ENCODE results near the gene FMN2. TPM values are rescaled to one million over a fixed set of nuclear protein-coding genes. Genes with fewer than 3 reads are reported as not detected.

FMN2 gene
- total RNA-seq, 1 donor from 2014 or later = 0.48 TPM

DNA sequence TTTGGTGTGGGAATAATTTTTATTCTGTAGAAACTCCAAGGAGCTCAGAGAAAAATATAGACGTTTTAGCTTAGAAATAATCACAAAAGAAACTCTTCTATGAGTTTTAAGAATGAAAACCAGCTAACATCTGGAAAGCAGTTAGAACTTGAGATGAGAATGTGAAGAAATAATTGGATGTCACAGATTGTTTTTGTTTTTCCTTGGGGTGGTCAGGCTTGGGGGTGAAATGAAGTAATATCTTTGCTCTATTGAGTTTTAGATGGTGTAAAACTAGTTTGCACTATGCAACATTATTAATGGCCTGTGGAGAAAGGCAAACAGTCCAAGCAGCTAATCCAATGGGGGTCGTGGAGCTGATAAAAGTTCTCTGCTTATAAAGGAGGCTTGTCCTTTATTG lies 101.2 kb downstream of the FMN2 start:
- DNase-seq (ENCODE audit: low spot score) = no peak

DNA sequence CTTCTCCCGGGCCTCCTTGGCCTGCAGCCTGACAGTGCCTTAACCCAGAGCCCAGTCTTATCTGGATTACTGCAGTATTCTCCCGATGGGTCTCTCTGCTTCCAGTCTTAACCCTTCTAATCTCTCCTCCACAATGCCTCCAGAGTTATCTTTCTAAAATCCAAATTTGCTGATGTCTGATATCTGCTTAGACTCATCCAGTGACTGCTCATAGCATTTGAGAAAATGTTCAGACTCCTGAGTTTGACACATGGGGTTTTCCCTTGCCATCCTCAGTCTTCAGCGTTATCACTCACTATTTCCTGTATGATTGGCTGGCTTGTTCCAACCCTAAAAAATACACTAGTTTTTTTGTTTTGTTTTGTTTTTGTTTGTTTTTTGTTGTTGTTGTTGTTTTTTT lies 102.0 kb downstream of the FMN2 start:
- no peak for DNase-seq (ENCODE audit: low spot score)

DNA sequence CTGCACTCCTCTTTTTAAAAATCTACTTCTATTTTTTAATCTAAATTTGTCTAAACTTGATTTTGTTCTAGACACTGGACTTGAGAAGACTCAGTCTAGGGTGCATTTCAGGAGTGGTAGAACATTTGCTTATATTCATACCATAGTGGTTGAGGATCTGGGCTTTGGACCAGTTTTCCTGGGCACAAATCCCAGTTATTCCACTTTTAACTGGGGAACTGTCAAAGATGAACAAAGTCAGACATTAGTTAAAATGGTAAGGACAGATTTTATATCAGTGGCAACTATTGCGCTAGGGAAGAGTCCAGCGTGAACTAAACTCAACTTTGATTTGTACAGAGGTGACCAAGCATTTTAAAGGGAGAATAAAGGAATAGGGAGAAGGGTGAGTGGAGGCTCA lies 102.4 kb downstream of the FMN2 start:
- no peak for DNase-seq (ENCODE audit: low spot score)

DNA sequence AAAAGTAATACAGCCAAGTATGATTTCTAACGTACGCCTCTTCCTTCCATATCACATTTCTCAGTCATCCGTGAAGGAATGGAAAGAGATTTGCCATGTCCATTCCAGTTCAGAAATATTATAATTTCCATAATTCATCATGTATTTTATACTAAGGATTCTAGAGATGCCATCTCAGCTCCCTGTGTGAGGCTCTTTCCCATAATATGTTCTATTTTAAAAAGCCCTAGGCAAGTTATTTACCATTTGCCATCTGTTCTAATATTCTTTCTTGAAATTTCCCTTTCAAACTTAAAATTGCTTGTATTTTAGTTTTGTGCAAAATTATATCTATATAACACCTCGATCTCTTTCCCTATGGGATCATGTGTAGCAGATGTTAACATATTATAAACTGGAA lies 106.7 kb downstream of the FMN2 start:
- DNase-seq (ENCODE audit: low spot score) = no peak

DNA sequence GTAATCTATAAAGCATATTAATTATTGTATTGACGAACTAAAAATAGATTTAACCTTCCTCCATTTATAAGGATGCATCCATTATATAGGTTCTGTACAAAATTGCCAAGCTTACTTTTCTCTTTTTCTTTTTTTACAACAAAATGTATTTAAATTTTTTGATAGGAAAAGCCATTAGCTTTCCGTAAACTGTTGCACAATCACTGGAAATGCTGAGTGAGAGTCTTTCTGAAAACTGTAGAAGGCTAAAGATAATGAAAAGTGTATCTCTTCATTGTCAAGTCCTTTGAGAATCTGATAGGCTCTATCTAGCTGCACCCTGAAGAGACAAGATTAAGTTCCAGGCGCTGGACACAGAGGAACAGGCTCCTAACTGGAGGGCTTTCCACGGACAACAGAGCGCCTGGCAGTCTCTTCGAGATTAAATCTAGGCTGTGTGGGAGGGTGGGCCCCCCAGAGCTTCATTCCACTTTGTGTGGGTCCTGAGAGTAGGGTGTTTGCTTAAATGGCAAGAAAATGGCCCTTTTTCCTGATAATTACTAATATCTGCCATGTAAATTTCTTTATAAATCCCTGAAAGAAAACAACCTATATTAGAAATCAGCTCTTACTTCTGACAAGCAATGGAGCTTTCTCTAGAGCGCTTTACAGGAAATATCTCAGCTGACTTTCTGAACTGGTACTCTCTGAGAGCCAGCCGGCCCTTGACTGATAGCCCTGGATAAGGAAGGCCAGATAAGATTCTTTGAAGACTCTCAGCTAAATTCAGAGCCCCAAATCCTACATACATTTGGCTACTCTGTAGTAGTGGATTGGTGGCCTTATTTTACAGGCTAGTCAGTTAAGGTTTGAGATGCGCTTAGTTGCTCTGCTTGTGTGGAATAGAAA lies 108.3 kb downstream of the FMN2 start:
- no peak for DNase-seq (ENCODE audit: low spot score)

DNA sequence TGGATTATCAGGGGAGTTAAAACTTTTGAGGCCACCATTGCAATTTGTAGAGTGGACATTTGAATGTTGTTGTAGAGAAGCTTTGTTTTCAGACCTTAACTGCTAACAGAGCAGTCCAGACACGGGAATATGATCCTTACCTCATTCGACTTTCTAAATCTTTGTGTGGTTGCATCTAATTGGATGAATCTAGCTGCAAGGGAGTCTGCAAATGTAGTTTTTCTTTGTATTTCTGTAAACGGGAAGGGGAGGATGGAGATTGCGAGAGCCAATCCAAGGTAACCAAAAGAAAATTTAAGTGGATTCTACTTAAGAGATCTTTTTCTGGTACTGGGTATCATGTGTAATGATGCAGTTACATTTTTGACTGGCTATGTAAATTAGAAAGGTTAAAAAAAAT lies 110.2 kb downstream of the FMN2 start:
- DNase-seq (ENCODE audit: low spot score) = no peak

DNA sequence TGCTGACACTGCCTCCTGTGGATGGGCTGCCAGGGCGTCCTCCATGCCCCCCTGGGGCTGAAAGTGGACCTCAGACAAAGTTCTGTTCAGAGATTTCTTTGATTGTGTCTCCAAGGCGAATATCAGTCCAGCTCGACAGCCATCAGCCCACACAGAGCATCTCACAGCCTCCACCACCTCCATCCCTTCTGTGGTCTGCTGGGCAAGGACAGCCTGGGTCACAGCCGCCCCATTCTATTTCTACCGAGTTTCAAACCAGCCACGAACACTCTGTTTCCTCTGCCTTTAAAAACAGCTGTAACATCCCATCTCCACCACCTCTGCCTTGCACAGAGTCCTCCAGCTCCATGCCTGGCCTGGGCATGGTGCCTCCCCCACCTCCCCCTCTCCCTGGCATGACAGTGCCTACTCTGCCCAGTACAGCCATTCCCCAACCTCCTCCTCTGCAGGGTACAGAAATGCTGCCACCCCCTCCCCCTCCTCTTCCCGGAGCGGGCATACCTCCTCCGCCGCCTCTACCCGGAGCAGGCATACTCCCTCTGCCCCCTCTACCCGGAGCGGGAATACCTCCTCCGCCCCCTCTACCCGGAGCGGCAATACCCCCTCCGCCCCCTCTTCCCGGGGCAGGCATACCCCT lies 115.5 kb downstream of the FMN2 start:
- DNase-seq (ENCODE audit: low spot score) = no peak

DNA sequence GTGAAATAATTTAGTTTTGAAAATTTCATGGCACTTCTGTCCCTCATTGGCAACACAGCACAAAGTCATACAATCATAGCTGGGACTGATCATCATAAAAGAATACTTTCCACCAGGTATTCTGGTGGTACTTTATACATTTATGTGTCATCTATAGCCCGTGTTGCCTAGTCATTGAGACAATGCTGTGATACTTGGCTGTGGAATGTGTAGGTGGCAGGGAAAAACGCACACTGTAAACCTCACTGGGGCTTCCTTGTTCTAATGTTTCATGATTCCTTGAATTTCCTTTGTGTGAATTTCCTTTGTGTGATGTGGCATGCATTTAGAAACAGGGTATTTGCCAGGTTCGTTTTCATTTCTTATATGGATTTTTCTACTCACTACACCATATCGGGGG lies 118.3 kb downstream of the FMN2 start:
- no peak for DNase-seq (ENCODE audit: low spot score)

DNA sequence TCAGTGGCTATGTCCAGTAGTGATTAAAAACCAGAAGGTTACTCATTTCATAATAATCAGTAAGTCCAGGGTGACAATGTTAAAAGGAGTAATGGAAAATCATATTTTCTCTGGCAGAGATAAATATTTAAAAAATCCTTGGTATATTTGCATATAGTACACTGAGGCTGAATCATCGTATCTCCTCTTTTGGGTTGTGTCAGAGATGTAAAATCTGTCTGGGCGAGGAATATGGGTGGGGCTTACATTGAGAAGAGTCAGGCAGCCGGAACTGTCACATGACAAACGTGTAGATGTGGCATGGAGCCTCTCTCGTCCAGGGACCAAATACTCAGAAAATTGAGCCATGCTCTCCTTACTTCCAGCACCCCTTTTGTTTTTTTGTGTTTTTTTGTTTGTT lies 120.9 kb downstream of the FMN2 start:
- DNase-seq (ENCODE audit: low spot score) = no peak

DNA sequence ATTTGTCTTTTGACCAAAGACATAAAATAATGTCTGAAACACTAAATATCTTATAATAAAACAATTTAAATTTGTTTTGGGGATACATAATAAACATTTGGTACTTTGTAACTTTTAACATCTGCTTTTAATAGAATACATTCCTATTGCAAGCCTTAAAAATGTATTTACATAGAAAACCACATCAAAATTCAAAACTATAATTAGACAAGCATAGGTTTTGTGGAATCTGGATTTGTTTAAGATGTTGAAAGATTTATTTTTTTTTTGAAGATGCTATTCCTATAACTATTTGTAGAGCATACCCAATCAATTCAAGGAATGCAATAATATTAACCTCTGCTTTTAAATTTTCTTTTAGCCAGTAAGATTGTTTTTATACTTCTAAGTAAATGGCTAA lies 125.7 kb downstream of the FMN2 start:
- no peak for DNase-seq (ENCODE audit: low spot score)

DNA sequence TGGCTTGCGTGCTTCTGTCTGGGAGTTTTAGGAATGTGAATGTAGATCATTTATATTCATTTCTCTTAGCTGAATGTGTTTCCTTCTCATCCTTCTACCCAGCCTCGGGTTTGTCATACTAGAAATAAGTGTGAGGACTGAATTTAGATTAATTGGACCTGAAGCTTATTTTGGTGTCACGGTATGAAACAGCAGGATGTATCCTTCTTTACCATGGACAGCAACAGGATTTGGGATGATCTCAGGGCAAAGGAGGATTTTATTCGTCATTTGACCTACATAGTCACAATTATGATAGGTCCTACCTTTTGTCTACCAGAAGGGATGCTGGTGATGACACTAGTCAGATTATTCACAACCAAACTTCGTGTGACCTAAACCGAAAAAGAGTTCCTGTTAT lies 127.4 kb downstream of the FMN2 start:
- no peak for DNase-seq (ENCODE audit: low spot score)

DNA sequence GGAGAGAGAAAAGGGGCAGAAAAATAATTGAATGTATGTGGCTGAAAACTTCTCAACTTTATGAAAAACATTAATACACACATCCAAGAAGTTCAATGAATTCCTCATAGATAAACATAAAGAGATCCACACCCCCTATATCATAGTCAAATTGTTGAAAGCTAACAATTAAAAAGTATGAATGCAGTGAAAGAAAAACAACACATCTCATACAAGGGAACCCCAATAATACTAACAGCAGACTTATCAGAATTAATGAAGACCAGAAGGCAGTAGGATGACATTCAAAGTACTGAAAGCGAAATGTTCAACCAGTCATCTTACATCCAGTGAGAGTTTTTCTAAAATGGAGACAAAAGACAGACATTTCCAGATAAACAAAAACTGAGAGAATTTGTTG lies 134.4 kb downstream of the FMN2 start:
- DNase-seq (ENCODE audit: low spot score) = no peak

DNA sequence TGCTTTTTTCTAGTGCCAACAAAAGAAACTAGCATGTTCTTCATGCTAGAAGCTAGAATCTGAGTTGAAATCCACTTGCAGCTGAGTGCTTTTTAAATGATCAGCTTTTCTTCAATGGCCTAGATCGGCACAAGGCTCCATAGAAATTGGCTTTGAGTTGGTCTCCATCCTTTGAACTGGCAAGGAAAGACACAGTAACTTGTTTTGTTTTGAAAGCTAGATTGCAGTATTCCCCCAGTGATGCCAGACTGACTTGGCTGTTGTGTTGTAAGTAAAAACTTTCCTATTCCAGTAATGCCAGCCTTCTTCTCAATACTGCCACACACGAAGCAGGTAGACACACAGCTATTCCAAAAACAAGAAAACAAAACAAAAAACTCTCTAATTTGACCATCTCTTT lies 139.1 kb downstream of the FMN2 start:
- DNase-seq (ENCODE audit: low spot score) = no peak

DNA sequence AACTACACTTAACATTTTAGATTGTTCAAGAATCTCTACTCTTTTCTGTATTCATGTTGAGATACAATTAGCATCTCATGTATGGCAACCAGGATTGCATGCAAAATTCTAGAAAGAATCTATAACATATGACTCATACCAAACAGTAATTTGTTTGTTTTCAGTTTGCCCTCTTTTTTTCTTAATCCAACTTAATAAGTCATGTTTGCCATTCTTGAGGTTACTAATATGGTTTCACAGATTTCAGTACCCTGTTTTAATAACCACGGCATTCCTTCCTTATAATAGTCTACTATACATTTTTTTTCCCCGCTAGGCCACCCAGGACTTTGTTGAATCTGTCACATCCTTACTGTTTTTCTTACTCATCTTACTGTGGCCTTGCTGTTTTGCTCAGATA lies 140.8 kb downstream of the FMN2 start:
- DNase-seq (ENCODE audit: low spot score) = no peak

DNA sequence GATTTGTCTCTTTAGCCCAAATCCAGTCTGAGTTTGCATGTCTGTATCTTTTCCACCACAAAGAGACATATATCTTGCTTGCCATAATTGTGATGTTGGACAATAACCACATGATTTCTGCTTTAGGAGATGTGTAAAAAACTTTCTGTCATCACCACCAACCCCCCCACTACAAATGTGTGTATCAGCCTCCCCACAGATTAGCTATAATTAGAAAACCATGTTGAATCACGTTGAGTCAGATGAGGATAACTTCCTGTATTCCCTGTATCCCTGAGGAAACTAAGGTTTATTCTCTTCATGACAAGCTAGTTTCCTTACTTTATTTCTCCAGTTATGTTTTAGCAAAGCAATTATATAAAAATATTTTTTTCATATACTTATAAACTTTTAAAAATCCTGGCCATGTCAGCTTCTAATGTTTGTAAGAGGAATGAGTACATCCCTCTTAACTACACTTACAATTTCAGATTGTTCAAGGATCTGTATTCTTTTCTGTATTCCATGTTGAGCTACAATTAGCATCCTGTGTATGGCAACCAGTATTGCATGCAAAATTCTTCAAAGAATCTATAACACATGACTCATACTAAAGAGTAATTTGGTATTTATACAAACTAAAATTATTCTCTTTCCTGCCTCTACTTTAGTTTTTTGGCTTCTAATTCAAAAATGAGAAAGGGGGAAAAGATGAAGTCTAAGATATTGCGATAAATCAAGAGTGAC lies 143.0 kb downstream of the FMN2 start:
- DNase-seq (ENCODE audit: low spot score) = no peak

DNA sequence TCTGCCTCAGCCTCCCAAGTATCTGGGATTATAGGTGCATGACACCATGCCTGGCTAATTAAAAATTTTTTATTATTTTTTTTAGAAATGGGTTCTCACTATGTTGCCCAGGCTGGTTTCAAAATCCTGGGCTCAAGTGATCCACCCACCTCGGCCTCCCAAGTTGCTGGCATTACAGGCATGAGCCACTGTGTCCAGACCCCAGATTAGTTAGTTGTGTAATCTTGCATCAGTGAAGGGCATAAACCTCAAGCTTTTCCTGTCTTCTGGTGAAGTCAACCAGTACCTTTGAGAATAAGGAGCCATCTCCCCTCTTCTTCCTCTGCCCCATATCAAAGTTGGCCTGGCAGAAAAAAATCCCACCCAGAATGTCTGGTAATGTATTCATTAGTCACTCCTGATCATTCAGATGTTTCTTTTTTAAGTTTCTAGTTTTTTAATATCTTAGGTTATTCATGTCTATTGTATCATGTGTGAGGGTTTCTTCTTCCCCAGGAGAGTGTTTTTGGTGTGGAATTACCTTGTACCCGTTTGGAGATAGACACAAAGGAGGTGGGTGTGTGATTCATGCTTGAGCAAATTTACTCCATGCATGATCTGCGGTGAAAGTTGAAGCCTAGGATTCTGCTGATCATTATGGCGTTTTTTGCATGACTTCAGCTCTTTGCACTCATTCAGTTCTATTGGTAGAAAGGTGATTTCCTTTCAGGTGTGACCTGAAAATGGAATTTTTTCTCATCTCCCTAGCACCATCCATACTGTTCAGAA lies 144.0 kb downstream of the FMN2 start:
- no peak for DNase-seq (ENCODE audit: low spot score)

DNA sequence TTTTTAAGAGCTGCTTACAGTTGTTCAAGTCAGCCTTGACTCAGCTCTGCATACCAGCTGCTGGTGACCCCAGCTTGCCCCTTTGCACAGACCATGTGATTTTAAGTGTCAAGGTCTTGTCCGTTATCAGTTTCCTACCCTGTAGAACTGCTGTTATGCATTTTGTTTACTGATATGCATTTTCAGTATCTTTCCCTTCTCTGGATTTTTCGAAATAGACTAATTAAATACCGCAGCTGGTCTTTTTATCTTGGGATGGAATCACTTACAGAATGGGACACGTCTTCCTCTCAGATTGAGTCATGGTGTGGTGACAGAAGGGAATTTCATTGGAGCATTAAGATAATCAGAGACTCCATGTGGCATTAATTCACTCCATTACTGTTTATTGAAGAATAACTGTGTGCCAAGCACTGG lies 145.6 kb downstream of the FMN2 start:
- no peak for DNase-seq (ENCODE audit: low spot score)

DNA sequence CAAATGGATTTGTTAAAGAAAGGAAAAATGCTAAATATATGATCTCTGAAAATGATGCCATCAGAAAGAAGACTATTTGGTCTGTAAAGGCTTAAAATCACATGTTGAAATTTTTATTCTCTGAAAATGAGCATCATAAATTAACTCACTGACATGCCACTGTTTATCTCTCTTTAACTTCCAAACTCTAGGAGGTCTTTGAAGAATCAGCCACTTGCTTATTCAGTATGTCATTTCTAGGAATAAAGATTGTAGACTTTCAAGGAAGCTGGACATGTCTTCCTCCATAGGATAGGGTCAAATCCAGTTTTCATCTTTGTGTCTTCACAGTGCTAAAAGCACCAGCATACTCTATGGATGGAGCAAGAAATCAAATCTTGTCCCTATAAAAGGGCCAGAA lies 147.6 kb downstream of the FMN2 start:
- no peak for DNase-seq (ENCODE audit: low spot score)

DNA sequence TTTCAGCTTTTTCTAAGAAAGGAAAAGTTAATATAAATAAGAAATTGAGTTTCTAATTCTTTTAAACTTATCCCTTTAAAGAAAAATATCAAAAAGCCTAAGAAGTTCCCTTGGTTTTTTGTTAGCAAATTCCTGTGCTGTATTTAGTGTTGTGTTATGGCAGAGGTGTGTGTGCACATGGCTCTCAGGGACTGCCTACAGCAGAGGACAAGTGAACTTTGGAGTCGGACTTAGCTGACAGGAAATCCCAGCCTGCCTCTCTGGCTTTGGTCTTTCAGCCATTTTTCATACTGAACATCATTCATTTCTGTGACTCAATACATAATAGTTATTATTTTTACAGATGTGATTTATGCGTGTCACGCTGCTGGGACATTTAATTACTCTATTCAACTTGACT lies 149.6 kb downstream of the FMN2 start:
- no peak for DNase-seq (ENCODE audit: low spot score)

DNA sequence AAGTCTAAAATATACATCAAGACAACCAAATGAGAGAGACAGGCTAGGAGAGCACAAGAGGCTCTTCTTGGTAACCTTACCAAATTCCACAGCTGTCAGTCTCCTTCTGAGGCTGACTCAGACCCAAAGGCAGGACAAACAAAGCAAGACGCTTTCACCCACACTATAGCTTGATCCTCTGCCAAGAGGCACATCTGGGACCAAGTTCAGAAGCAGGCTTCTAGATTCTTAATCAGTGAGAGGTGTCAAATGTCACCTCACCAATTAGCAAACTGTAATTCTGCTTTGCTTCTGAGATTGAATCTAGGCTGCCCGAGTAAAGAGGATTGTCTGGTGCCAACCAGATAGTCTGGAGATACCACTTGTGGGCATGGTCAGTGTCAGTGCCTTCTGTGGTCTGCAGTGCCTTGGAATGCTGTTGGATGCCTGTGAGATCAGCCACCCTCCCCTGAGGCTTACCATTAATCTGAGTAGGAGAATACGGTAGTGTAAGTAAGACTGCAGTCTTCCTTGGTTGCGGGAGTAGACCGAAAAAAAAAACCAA lies 151.0 kb downstream of the FMN2 start:
- no peak for DNase-seq (ENCODE audit: low spot score)

DNA sequence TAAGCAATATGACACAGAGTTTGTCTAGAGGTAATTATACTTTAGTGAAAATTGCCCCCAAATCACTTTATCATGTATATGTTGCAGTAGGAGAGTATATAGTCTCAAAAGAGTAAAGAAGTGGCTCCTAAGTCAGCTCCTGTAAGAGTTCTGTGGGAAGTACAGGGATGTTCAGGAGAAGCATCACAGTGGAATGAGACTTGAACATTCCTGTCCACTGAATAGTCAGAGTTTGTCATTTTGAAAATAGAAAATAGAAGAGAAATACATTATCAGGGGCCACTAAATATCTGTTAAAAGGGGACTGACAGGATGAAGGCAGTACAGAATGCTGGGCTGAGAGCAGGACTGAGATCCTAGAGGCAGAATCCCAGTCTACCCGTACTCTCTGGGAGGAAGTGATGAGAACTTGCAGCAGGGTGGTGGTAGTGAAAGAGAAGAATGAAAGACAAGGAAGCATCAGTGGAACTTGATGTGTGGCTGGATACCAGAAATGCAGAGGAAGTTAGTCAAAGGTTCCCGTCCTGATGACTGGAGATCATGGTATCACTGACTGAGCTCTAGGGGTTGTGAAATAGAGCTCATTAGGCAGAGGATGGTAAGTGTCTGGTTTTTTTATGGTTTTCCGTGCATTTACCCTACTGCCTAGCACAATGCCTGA lies 153.4 kb downstream of the FMN2 start:
- DNase-seq (ENCODE audit: low spot score) = no peak
